Measurements from ENCODE around the gene KIF5C. TPM values are rescaled to one million over a fixed set of nuclear protein-coding genes. Genes with fewer than 3 reads are reported as not detected.

KIF5C gene
- total RNA-seq, 1 donor from 2014 or later = 6.2 TPM

DNA sequence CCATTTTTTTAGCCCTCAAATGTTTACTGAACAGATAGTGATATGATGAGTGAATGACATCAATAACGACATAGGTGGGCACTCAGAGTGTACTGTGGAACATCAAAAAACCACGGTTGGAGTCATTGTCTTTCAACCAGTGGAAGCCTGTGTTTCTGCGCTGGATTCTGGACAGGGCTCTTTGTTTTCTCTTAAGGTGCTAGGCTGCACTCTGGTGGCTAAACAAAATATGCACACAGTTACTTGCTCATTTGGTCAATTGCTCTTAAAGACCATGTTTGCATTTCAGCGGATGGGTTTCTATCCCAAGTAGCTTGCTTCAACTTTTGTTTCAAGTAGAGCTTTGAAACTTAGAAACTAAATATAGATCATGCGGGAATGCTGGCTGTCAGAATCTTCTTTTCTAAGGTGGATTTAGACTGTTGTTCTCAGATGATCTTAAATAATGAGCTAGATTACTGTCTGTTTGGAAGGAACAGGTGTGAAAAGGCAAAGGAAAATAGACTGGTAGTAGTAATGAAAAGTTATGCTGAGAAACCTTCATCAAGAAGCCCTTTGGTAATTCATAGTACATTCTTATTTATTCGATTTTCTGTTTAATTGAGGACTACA is 115.0 kb downstream of the KIF5C start:
- H3K4me3 ChIP-seq = no peak overlapping the region

DNA sequence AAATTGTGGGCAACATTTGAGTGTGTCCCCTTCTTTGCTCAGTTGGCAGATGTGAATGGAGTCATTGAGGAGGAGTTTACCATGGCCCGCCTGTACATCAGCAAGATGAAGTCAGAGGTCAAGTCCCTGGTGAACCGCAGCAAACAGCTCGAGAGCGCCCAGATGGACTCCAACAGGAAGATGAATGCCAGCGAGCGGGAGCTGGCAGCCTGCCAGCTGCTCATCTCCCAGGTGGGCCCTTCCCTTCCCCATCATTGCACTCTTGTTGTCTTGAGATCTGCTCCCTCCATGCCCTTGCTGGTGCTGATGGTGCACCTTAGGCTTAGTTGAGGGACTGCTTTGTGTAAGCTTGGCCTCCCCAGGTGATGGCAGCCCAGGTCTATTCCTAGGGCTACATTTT is 115.9 kb downstream of the KIF5C start:
- Histone ChIP-seq H3K27me3 (no peaks in the 10 kb centered on the region), H3K27ac (no peak overlapping the region), H3K4me1 (no peaks in the 10 kb centered on the region), H3K36me3 (no peaks in the 10 kb centered on the region), H3K9me3 (no peaks in the 10 kb centered on the region), H3K4me3 (no peak overlapping the region)
- no peak for DNase-seq (ENCODE audit: low spot score in 2 of 2)
- TF ChIP-seq, protein P1, sequence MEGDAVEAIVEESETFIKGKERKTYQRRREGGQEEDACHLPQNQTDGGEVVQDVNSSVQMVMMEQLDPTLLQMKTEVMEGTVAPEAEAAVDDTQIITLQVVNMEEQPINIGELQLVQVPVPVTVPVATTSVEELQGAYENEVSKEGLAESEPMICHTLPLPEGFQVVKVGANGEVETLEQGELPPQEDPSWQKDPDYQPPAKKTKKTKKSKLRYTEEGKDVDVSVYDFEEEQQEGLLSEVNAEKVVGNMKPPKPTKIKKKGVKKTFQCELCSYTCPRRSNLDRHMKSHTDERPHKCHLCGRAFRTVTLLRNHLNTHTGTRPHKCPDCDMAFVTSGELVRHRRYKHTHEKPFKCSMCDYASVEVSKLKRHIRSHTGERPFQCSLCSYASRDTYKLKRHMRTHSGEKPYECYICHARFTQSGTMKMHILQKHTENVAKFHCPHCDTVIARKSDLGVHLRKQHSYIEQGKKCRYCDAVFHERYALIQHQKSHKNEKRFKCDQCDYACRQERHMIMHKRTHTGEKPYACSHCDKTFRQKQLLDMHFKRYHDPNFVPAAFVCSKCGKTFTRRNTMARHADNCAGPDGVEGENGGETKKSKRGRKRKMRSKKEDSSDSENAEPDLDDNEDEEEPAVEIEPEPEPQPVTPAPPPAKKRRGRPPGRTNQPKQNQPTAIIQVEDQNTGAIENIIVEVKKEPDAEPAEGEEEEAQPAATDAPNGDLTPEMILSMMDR (IDR thresholded peaks at IDR 0.05) = no peak
- intact Hi-C loops (cut with DNase I) = loop anchor here (2.0 kb wide), 1 partner anchor 1052 kb away; no protein-coding TSS in a partner anchor

More for the DNA sequence above, 115.0 kb downstream of the KIF5C start:
- intact Hi-C loops (cut with DNase I) = loop anchor here (2.0 to 10.0 kb wide), 2 partner anchors 425 to 1051 kb away; no protein-coding TSS in a partner anchor
- H3K27ac ChIP-seq = no peak overlapping the region
- no peak for DNase-seq (ENCODE audit: low spot score in 2 of 2)
- TF ChIP-seq, protein P1 (IDR thresholded peaks at IDR 0.05) = peak; percentile 33 to 68 (median 52)
- no peaks in the 10 kb centered on the region for H3K4me1 ChIP-seq
- H3K9me3 ChIP-seq = no peaks in the 10 kb centered on the region
- no peaks in the 10 kb centered on the region for H3K36me3 ChIP-seq
- no peaks in the 10 kb centered on the region for H3K27me3 ChIP-seq

DNA sequence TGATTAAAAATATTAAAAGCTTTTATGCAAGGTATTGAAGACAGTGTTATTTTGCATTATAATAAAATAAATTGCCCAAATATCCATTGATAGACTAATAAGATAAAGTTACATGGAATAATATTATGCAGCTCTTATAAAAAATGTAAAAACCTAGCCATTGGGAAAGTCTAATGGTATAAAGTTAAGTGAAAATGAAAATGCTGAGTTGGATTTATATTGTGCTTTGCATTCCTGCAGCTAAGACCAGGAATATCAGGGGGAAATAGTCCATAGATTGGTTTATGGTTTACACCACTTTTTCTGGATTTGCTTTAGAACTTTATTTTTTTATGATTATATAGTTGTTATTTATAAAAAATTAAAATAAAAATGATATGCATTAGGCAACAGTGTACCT is 117.4 kb downstream of the KIF5C start:
- H3K4me3 ChIP-seq = no peak overlapping the region
- H3K27me3 ChIP-seq = no peaks in the 10 kb centered on the region
- H3K27ac ChIP-seq = no peak overlapping the region
- no peak for DNase-seq (ENCODE audit: low spot score in 2 of 2)
- H3K36me3 ChIP-seq = no peaks in the 10 kb centered on the region
- no peaks in the 10 kb centered on the region for H3K4me1 ChIP-seq
- no peaks in the 10 kb centered on the region for H3K9me3 ChIP-seq
- TF ChIP-seq, protein P1 (IDR thresholded peaks at IDR 0.05) = no peak
- intact Hi-C loops (cut with DNase I) = no loop called here

DNA sequence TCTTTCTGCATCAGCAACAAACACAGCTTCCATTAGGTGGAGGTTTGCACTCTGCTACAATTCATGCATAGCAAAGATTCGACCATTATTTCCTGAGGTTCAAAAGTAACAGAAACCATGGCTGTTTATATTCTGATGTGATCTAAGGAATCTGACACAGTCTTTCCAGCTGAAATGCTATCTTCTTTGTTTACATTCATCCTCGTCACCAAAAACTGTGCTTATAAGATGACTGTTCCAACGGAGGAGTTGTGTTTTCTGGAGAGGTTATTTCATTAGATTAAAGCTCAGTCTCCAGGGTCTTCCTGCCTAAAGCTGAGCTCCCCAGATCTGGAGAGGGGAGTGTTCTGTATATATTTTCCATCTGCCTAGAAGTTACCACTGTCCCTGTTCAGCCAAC is 118.3 kb downstream of the KIF5C start:
- no peak for DNase-seq (ENCODE audit: low spot score in 2 of 2)
- no peak overlapping the region for H3K27ac ChIP-seq
- no peaks in the 10 kb centered on the region for H3K27me3 ChIP-seq
- H3K9me3 ChIP-seq = no peaks in the 10 kb centered on the region
- H3K4me3 ChIP-seq = no peak overlapping the region
- TF ChIP-seq, protein P1 (IDR thresholded peaks at IDR 0.05) = no peak
- no peaks in the 10 kb centered on the region for H3K36me3 ChIP-seq
- H3K4me1 ChIP-seq = no peaks in the 10 kb centered on the region
- intact Hi-C loops (cut with DNase I) = no loop called here

DNA sequence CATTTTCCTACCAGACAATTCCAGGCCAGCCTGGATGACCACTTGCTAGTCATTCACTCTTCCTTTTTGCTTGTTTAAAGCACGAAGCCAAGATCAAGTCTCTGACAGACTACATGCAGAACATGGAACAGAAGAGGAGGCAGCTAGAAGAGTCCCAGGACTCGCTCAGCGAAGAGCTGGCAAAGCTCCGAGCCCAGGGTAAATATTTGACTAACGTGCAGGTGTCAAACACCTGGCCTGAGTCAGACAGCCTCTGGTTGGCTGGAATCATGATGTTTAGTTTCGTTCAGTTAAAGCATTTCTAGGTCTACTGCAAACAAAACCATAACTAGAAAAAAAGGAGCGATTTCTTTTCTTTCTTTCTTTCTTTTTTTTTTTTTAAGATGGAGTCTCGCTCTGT is 119.3 kb downstream of the KIF5C start:
- no peaks in the 10 kb centered on the region for H3K36me3 ChIP-seq
- H3K27ac ChIP-seq = no peak overlapping the region
- TF ChIP-seq, protein P1 (IDR thresholded peaks at IDR 0.05) = no peak
- no peaks in the 10 kb centered on the region for H3K9me3 ChIP-seq
- intact Hi-C loops (cut with DNase I) = no loop called here
- H3K4me1 ChIP-seq = no peaks in the 10 kb centered on the region
- DNase-seq (ENCODE audit: low spot score in 2 of 2) = no peak
- H3K4me3 ChIP-seq = no peak overlapping the region
- no peaks in the 10 kb centered on the region for H3K27me3 ChIP-seq

DNA sequence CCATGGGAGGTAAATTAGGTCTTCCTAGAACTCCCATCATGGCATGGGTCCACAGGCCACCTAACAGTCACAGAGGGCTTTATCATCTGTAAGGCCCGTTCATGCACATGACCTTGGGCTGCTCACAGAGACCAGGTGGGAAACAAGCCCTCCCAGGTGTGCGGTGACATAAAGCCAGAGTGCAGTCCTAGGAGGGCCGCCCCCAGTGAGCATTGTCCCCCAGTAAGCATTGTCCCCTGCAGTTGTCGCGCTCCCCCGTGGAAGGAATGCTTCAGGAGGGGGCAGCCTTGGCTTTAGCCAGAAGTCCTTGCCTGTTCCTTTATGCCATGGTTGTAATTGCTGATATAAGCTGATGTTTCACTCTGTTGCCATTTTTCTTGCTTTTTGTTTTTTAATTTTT is 121.8 kb downstream of the KIF5C start:
- TF ChIP-seq, protein P1 (IDR thresholded peaks at IDR 0.05) = no peak
- Histone ChIP-seq H3K4me3 (no peak overlapping the region), H3K4me1 (no peaks in the 10 kb centered on the region), H3K27me3 (no peaks in the 10 kb centered on the region), H3K27ac (no peak overlapping the region), H3K9me3 (no peaks in the 10 kb centered on the region), H3K36me3 (no peaks in the 10 kb centered on the region)
- intact Hi-C loops (cut with DNase I) = no loop called here
- DNase-seq (ENCODE audit: low spot score in 2 of 2) = no peak
